ENCODE measurements around the gene SESN2. TPM values are rescaled to one million over a fixed set of nuclear protein-coding genes. Genes with fewer than 3 reads are reported as not detected.

SESN2 gene
- total RNA-seq, 3 donors from 2014 or later (not counting 1 experiment from before 2014, with no cell fraction given): 21.0 to 30.3 (median 27.1) TPM

GRCh38 chr1:28279721-28280120 lies 20.4 kb downstream of the SESN2 start:
- DNase-seq (no peak), ATAC-seq (no peak)
- Histone ChIP-seq H3K27me3 (ENCODE audit: control insufficient read depth, insufficient read depth, low read length) (no peaks in the 10 kb centered on the region), H3K4me3 (ENCODE audit: low read length) (no peak overlapping the region), H3K27ac (ENCODE audit: low read length) (no peak overlapping the region), H3K4me1 (ENCODE audit: control insufficient read depth, insufficient read depth, low read length) (peaks cover 9% of the 10 kb centered on the region), H3K9me3 (ENCODE audit: control insufficient read depth, insufficient read depth, low read length) (no peaks in the 10 kb centered on the region), H3K36me3 (ENCODE audit: control insufficient read depth, insufficient read depth, low read length) (peaks cover 38% of the 10 kb centered on the region)
- no peak overlapping the region for H3K4me3 Mint-ChIP-seq
- no peaks in the 10 kb centered on the region for H3K9me3 Mint-ChIP-seq
- H3K4me1 Mint-ChIP-seq: peaks cover 8 to 9% of the 10 kb centered on the region in 2 donors
- intact Hi-C loops (cut with micrococcal nuclease): no loop called here
- WGBS (ENCODE audit: insufficient coverage): 96% methylated on average over 7 of the region's 7 CpGs
- no peaks in the 10 kb centered on the region for H3K27me3 Mint-ChIP-seq (ENCODE audit: low read depth in 2 of 2)
- TF ChIP-seq CTCF (IDR thresholded peaks at IDR 0.05): no peak
- no peak overlapping the region for H3K27ac Mint-ChIP-seq
- H3K36me3 Mint-ChIP-seq: peaks cover 23% of the 10 kb centered on the region

GRCh38 chr1:28280501-28280900 lies 21.2 kb downstream of the SESN2 start:
- no peaks in the 10 kb centered on the region for H3K27me3 Mint-ChIP-seq (ENCODE audit: low read depth in 2 of 2)
- peaks cover 8 to 9% of the 10 kb centered on the region in 2 donors for H3K4me1 Mint-ChIP-seq
- peak in 1 of 2 donors; percentile 22 for DNase-seq
- Histone ChIP-seq H3K9me3 (ENCODE audit: control insufficient read depth, insufficient read depth, low read length) (no peaks in the 10 kb centered on the region), H3K4me1 (ENCODE audit: control insufficient read depth, insufficient read depth, low read length) (peaks cover 9% of the 10 kb centered on the region), H3K27me3 (ENCODE audit: control insufficient read depth, insufficient read depth, low read length) (no peaks in the 10 kb centered on the region), H3K27ac (ENCODE audit: low read length) (no peak overlapping the region), H3K36me3 (ENCODE audit: control insufficient read depth, insufficient read depth, low read length) (peaks cover 34% of the 10 kb centered on the region), H3K4me3 (ENCODE audit: low read length) (no peak overlapping the region)
- no peak for TF ChIP-seq CTCF (IDR thresholded peaks at IDR 0.05)
- H3K9me3 Mint-ChIP-seq: no peaks in the 10 kb centered on the region
- 92% methylated on average over 8 of the region's 8 CpGs for WGBS (ENCODE audit: insufficient coverage)
- ATAC-seq: no peak
- no peak overlapping the region for H3K27ac Mint-ChIP-seq
- H3K36me3 Mint-ChIP-seq: peaks cover 23% of the 10 kb centered on the region
- no peak overlapping the region for H3K4me3 Mint-ChIP-seq
- intact Hi-C loops (cut with micrococcal nuclease): no loop called here

- Histone ChIP-seq H3K27me3 (ENCODE audit: control insufficient read depth, insufficient read depth, low read length) (no peaks in the 10 kb centered on the region), H3K9me3 (ENCODE audit: control insufficient read depth, insufficient read depth, low read length) (no peaks in the 10 kb centered on the region), H3K36me3 (ENCODE audit: control insufficient read depth, insufficient read depth, low read length) (peaks cover 34% of the 10 kb centered on the region), H3K4me1 (ENCODE audit: control insufficient read depth, insufficient read depth, low read length) (peaks cover 9% of the 10 kb centered on the region), H3K27ac (ENCODE audit: low read length) (no peak overlapping the region), H3K4me3 (ENCODE audit: low read length) (no peak overlapping the region)
- no peak for DNase-seq
- TF ChIP-seq CTCF (IDR thresholded peaks at IDR 0.05): no peak
- Mint-ChIP-seq H3K4me3 (no peak overlapping the region), H3K36me3 (peaks cover 23% of the 10 kb centered on the region), H3K4me1 (peaks cover 8 to 9% of the 10 kb centered on the region in 2 donors), H3K27me3 (ENCODE audit: low read depth in 2 of 2) (no peaks in the 10 kb centered on the region), H3K27ac (no peak overlapping the region), H3K9me3 (no peaks in the 10 kb centered on the region)
- no peak for ATAC-seq
- intact Hi-C loops (cut with micrococcal nuclease): no loop called here
- WGBS (ENCODE audit: insufficient coverage): 86% methylated on average over 5 of the region's 5 CpGs
Measured at GRCh38 chr1:28280977-28281381, 21.7 kb downstream of the SESN2 start.
